MM.1S (cell line): ENCODE results near the gene FOLR3.

ENCODE experiments used
- DNase-seq: peaks from one replicate; pipeline ENCODE4 v3.0.0-alpha.2; 2015
- H2AFZ ChIP-seq: fragments of 300-600 bp; sonication (generic); 2 replicates; pipeline ENCODE4 v1.6.0; 2016; ENCODE audit warnings: antibody characterized with exemption, low read length
- H3F3A ChIP-seq: fragments of 300-600 bp; sonication (generic); 2 replicates; pipeline ENCODE4 v1.6.1; 2016; ENCODE audit warnings: mild to moderate bottlenecking, antibody characterized with exemption, low read length, moderate library complexity, mixed read lengths; ENCODE audit not compliant: insufficient read depth
- H3K27ac ChIP-seq: fragments of 300-600 bp; sonication (generic); 2 replicates; pipeline ENCODE4 v1.5.1; 2016; ENCODE audit warnings: mild to moderate bottlenecking, low read length
- H3K27me3 ChIP-seq: fragments of 300-600 bp; sonication (generic); replicated peaks from 2 replicates; pipeline ENCODE4 v1.6.0; 2016; ENCODE audit warnings: low read length; ENCODE audit not compliant: insufficient read depth
- H3K36me3 ChIP-seq: fragments of 300-600 bp; sonication (generic); replicated peaks from 2 replicates; pipeline ENCODE4 v1.6.1; 2016; ENCODE audit warnings: mild to moderate bottlenecking, low read length, mixed read lengths; ENCODE audit not compliant: insufficient read depth
- H3K4me1 ChIP-seq: fragments of 300-600 bp; sonication (generic); 2 replicates; pipeline ENCODE4 v1.6.1; 2016; ENCODE audit warnings: low read length, mixed read lengths
- H3K4me2 ChIP-seq: fragments of 300-600 bp; sonication (generic); 2 replicates; pipeline ENCODE4 v1.6.0; 2016; ENCODE audit warnings: low read depth, low read length
- H3K4me3 ChIP-seq: fragments of 300-600 bp; sonication (generic); 2 replicates; pipeline ENCODE4 v1.5.1; 2016; ENCODE audit warnings: low read length, mixed read lengths
- H3K79me2 ChIP-seq: fragments of 300-600 bp; sonication (generic); 2 replicates; pipeline ENCODE4 v1.6.1; 2016; ENCODE audit warnings: mixed run types, low read length, mixed read lengths
- H3K9ac ChIP-seq: fragments of 300-600 bp; sonication (generic); 2 replicates; pipeline ENCODE4 v1.6.1; 2016; ENCODE audit warnings: low read length, mixed read lengths
- H3K9me2 ChIP-seq: fragments of 300-600 bp; sonication (generic); replicated peaks from 2 replicates; pipeline ENCODE4 v1.6.1; 2016; ENCODE audit warnings: mild to moderate bottlenecking, low read length, mixed read lengths; ENCODE audit not compliant: insufficient read depth
- H3K9me3 ChIP-seq: fragments of 300-600 bp; sonication (generic); replicated peaks from 2 replicates; pipeline ENCODE4 v1.6.1; 2016; ENCODE audit warnings: mild to moderate bottlenecking, low read length, mixed read lengths; ENCODE audit not compliant: insufficient read depth
- H4K20me1 ChIP-seq: fragments of 300-600 bp; sonication (generic); 2 replicates; pipeline ENCODE4 v1.6.1; 2016; ENCODE audit warnings: mild to moderate bottlenecking, low read length, moderate library complexity, mixed read lengths; ENCODE audit not compliant: insufficient read depth
- EZH2 ChIP-seq: fragments of 300-600 bp; sonication (generic); optimal IDR thresholded peaks from 2 replicates; pipeline ENCODE3; 2017; ENCODE audit warnings: low read depth, mild to moderate bottlenecking, antibody characterized with exemption, low read length, mixed read lengths
- EZH2phosphoT487 ChIP-seq: fragments of 300-600 bp; sonication (generic); IDR thresholded peaks from 2 replicates; pipeline ENCODE4 v1.6.1; 2018; ENCODE audit warnings: antibody characterized with exemption, low read length
- TF ChIP-seq, protein P1 (sequence below): fragments of 300-600 bp; sonication (generic); IDR thresholded peaks from 2 replicates; pipeline ENCODE4 v1.5.1; 2016; ENCODE audit warnings: antibody characterized with exemption, low read length, mixed read lengths

FOLR3 gene

DNA sequence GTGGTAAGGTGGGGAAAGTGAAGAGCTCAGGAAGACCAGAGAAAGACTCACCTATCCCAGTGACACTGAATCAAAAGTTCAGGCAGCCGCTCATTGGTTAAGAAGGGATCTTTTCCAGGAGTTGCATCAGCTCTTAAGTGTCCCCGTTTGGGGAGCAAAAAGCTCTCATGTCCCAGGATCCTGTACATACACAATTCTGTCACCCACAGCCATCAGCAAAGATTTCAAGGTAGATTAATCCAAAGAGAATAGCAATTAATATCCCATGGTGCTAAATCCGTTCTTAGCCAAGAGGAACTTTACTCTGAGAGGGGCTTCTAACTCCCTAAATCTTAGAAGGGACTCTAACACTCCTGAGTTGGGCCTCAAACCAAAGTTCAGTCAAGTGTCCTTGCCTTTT is 19.3 kb downstream of the FOLR3 start:
- TF ChIP-seq, protein P1, sequence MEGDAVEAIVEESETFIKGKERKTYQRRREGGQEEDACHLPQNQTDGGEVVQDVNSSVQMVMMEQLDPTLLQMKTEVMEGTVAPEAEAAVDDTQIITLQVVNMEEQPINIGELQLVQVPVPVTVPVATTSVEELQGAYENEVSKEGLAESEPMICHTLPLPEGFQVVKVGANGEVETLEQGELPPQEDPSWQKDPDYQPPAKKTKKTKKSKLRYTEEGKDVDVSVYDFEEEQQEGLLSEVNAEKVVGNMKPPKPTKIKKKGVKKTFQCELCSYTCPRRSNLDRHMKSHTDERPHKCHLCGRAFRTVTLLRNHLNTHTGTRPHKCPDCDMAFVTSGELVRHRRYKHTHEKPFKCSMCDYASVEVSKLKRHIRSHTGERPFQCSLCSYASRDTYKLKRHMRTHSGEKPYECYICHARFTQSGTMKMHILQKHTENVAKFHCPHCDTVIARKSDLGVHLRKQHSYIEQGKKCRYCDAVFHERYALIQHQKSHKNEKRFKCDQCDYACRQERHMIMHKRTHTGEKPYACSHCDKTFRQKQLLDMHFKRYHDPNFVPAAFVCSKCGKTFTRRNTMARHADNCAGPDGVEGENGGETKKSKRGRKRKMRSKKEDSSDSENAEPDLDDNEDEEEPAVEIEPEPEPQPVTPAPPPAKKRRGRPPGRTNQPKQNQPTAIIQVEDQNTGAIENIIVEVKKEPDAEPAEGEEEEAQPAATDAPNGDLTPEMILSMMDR: no peak
- no peak for TF ChIP-seq EZH2phosphoT487
- no peak for TF ChIP-seq EZH2
- Histone ChIP-seq H3K4me3 (no peak overlapping the region), H4K20me1 (no peaks in the 10 kb centered on the region), H3K4me2 (no peak overlapping the region), H3K27me3 (no peaks in the 10 kb centered on the region), H3K36me3 (no peaks in the 10 kb centered on the region), H3K9ac (no peak overlapping the region), H3K9me2 (no peaks in the 10 kb centered on the region), H3K4me1 (no peaks in the 10 kb centered on the region), H2AFZ (no peak overlapping the region), H3F3A (no peaks in the 10 kb centered on the region), H3K9me3 (no peaks in the 10 kb centered on the region), H3K27ac (no peak overlapping the region), H3K79me2 (no peaks in the 10 kb centered on the region)
- DNase-seq: no peak

DNA sequence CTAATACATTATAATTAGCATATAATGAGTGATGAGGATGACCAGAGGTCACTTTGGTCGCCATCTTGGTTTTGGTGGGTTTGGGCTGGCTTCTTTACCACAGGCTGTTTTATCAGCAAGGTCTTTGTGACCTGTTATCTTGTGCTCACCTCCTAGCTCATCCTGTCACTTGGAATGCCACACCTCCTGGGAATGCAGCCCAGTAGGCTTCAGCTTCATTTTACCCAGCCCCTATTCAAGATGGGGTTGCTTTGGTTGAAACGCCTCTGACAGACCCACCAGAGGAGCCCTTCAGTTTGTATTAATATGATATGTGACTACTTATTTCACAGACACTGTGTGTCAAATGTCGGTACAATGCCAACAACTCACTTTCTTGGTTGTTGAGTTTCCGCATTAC is 20.2 kb downstream of the FOLR3 start:
- H2AFZ ChIP-seq: no peak overlapping the region

DNA sequence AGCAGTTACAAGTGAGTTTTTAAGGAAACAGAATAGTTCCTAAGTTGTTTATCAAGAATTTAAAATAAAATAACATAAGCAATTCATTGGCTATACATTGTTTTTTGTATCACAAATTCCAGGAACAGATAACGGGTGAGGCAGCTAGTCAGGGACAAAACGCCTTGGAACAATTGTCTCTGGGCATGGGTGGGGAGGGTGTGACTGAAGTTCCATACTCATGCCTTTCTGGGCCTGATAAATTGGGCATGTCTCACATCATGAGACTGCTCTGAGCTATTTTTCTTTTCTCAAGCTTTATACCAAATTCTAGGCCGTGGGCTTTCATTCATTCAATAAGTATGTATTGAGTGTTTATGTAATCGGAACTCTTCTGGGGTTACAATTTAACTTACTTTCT is 21.6 kb downstream of the FOLR3 start:
- no peaks in the 10 kb centered on the region for H3F3A ChIP-seq
- H3K27me3 ChIP-seq: no peaks in the 10 kb centered on the region
- no peak overlapping the region for H3K4me2 ChIP-seq
- H3K79me2 ChIP-seq: no peaks in the 10 kb centered on the region
- no peaks in the 10 kb centered on the region for H3K9me2 ChIP-seq
- TF ChIP-seq, protein P1: no peak
- TF ChIP-seq EZH2: no peak
- H3K9ac ChIP-seq: no peak overlapping the region
- H3K9me3 ChIP-seq: no peaks in the 10 kb centered on the region
- no peak overlapping the region for H3K4me3 ChIP-seq
- no peak overlapping the region for H2AFZ ChIP-seq
- H3K27ac ChIP-seq: no peak overlapping the region
- H4K20me1 ChIP-seq: no peaks in the 10 kb centered on the region
- H3K4me1 ChIP-seq: no peaks in the 10 kb centered on the region
- no peak for DNase-seq
- no peaks in the 10 kb centered on the region for H3K36me3 ChIP-seq

More for the DNA sequence above, 20.2 kb downstream of the FOLR3 start:
- no peaks in the 10 kb centered on the region for H3K79me2 ChIP-seq
- no peaks in the 10 kb centered on the region for H3K9me3 ChIP-seq
- TF ChIP-seq, protein P1: no peak
- TF ChIP-seq EZH2 (no peak), EZH2phosphoT487 (no peak)
- H3K9ac ChIP-seq: no peak overlapping the region
- H3K27me3 ChIP-seq: no peaks in the 10 kb centered on the region
- no peak for DNase-seq
- no peaks in the 10 kb centered on the region for H4K20me1 ChIP-seq
- no peak overlapping the region for H3K4me2 ChIP-seq
- no peaks in the 10 kb centered on the region for H3K36me3 ChIP-seq
- no peaks in the 10 kb centered on the region for H3K9me2 ChIP-seq
- no peaks in the 10 kb centered on the region for H3K4me1 ChIP-seq
- H3F3A ChIP-seq: no peaks in the 10 kb centered on the region
- H3K27ac ChIP-seq: no peak overlapping the region
- no peak overlapping the region for H3K4me3 ChIP-seq

DNA sequence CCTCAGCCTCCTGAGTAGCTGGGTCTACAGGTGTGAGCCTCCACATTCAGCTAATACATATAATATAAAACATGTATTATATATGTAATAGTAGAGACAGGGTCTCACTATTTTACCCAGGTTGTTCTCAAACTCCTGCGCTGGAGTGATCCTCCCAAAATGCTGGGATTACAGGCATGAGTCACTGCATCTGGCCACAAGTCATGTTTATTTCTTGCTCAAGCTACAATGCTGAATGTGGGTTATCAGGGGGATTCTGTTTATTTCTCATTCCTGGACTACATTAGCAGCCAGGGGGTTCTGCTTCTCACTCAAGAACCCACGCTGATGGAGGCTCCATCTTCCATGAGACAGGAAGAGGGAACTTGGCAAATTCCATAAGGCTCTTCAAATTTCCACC is 24.8 kb downstream of the FOLR3 start:
- Histone ChIP-seq H3K4me3 (no peak overlapping the region), H3K4me1 (no peaks in the 10 kb centered on the region), H3F3A (no peaks in the 10 kb centered on the region), H3K9ac (no peak overlapping the region), H3K27me3 (no peaks in the 10 kb centered on the region), H3K4me2 (no peak overlapping the region), H2AFZ (no peak overlapping the region), H3K9me2 (no peaks in the 10 kb centered on the region), H3K9me3 (no peaks in the 10 kb centered on the region), H3K79me2 (no peaks in the 10 kb centered on the region), H3K36me3 (no peaks in the 10 kb centered on the region), H4K20me1 (no peaks in the 10 kb centered on the region), H3K27ac (no peak overlapping the region)
- no peak for DNase-seq
- TF ChIP-seq EZH2phosphoT487: no peak
- no peak for TF ChIP-seq EZH2
